GM13976 (cell line): ENCODE data around the gene ADSS1.

Experiments
- DNase-seq: peaks from one replicate; pipeline ENCODE4 v3.0.0; 2012; ENCODE audit warnings: low spot score
- CTCF ChIP-seq: IDR thresholded peaks from 2 replicates; pipeline ENCODE4 v1.5.1; 2012; ENCODE audit warnings: borderline replicate concordance, mild to moderate bottlenecking; ENCODE audit not compliant: insufficient read depth; ENCODE audit errors: extremely low read depth, missing control alignments, control extremely low read depth
- in situ Hi-C: fragments of 300-500 bp; cut with MboI; formaldehyde crosslinking; loops from one replicate; pipeline ENCODE4 v1.12.0; 2022; ENCODE audit warnings: low sequenced_read_pairs, mixed read lengths, inconsistent platforms; ENCODE audit not compliant: unreplicated experiment

ADSS1 gene

GRCh38 chr14:104700225-104700651 lies 23.8 kb upstream of the ADSS1 start:
- no peak for TF ChIP-seq CTCF
- no peak for DNase-seq
- in situ Hi-C loops, result loop anchor here (10.0 kb wide), 1 partner anchor 55 kb away; no protein-coding TSS in a partner anchor

GRCh38 chr14:104700747-104701217 lies 23.2 kb upstream of the ADSS1 start:
- no peak for DNase-seq
- in situ Hi-C loops, result loop anchor here (10.0 kb wide), 1 partner anchor 56 kb away; no protein-coding TSS in a partner anchor
- TF ChIP-seq CTCF, result no peak

- in situ Hi-C loops, result loop anchor here (10.0 kb wide), 1 partner anchor 57 kb away; no protein-coding TSS in a partner anchor
- TF ChIP-seq CTCF, result no peak
- no peak for DNase-seq
Measured at GRCh38 chr14:104701383-104702076, 22.5 kb upstream of the ADSS1 start.

- in situ Hi-C loops, result loop anchor here (10.0 kb wide), 1 partner anchor 57 kb away; no protein-coding TSS in a partner anchor
- TF ChIP-seq CTCF, result no peak
- DNase-seq, result no peak
Measured at GRCh38 chr14:104702106-104702505, 21.9 kb upstream of the ADSS1 start.

- in situ Hi-C loops, result loop anchor here (10.0 kb wide), 1 partner anchor 58 kb away; no protein-coding TSS in a partner anchor
- TF ChIP-seq CTCF, result no peak
- no peak for DNase-seq
Measured at GRCh38 chr14:104702673-104703072, 21.4 kb upstream of the ADSS1 start.

- in situ Hi-C loops, result loop anchor here (10.0 kb wide), 1 partner anchor 58 kb away; no protein-coding TSS in a partner anchor
- no peak for TF ChIP-seq CTCF
- no peak for DNase-seq
Measured at GRCh38 chr14:104703269-104703668, 20.8 kb upstream of the ADSS1 start.
